MM.1S (cell line): ENCODE data around the gene OSBPL2.

Experiments
- DNase-seq: peaks from one replicate; pipeline ENCODE4 v3.0.0-alpha.2; 2015
- H2AFZ ChIP-seq: fragments of 300-600 bp; sonication (generic); 2 replicates; pipeline ENCODE4 v1.6.0; 2016; ENCODE audit warnings: antibody characterized with exemption, low read length
- H3F3A ChIP-seq: fragments of 300-600 bp; sonication (generic); 2 replicates; pipeline ENCODE4 v1.6.1; 2016; ENCODE audit warnings: mild to moderate bottlenecking, antibody characterized with exemption, low read length, moderate library complexity, mixed read lengths; ENCODE audit not compliant: insufficient read depth
- H3K27ac ChIP-seq: fragments of 300-600 bp; sonication (generic); 2 replicates; pipeline ENCODE4 v1.5.1; 2016; ENCODE audit warnings: mild to moderate bottlenecking, low read length
- H3K27me3 ChIP-seq: fragments of 300-600 bp; sonication (generic); replicated peaks from 2 replicates; pipeline ENCODE4 v1.6.0; 2016; ENCODE audit warnings: low read length; ENCODE audit not compliant: insufficient read depth
- H3K36me3 ChIP-seq: fragments of 300-600 bp; sonication (generic); replicated peaks from 2 replicates; pipeline ENCODE4 v1.6.1; 2016; ENCODE audit warnings: mild to moderate bottlenecking, low read length, mixed read lengths; ENCODE audit not compliant: insufficient read depth
- H3K4me1 ChIP-seq: fragments of 300-600 bp; sonication (generic); 2 replicates; pipeline ENCODE4 v1.6.1; 2016; ENCODE audit warnings: low read length, mixed read lengths
- H3K4me2 ChIP-seq: fragments of 300-600 bp; sonication (generic); 2 replicates; pipeline ENCODE4 v1.6.0; 2016; ENCODE audit warnings: low read depth, low read length
- H3K4me3 ChIP-seq: fragments of 300-600 bp; sonication (generic); 2 replicates; pipeline ENCODE4 v1.5.1; 2016; ENCODE audit warnings: low read length, mixed read lengths
- H3K79me2 ChIP-seq: fragments of 300-600 bp; sonication (generic); 2 replicates; pipeline ENCODE4 v1.6.1; 2016; ENCODE audit warnings: mixed run types, low read length, mixed read lengths
- H3K9ac ChIP-seq: fragments of 300-600 bp; sonication (generic); 2 replicates; pipeline ENCODE4 v1.6.1; 2016; ENCODE audit warnings: low read length, mixed read lengths
- H3K9me2 ChIP-seq: fragments of 300-600 bp; sonication (generic); replicated peaks from 2 replicates; pipeline ENCODE4 v1.6.1; 2016; ENCODE audit warnings: mild to moderate bottlenecking, low read length, mixed read lengths; ENCODE audit not compliant: insufficient read depth
- H3K9me3 ChIP-seq: fragments of 300-600 bp; sonication (generic); replicated peaks from 2 replicates; pipeline ENCODE4 v1.6.1; 2016; ENCODE audit warnings: mild to moderate bottlenecking, low read length, mixed read lengths; ENCODE audit not compliant: insufficient read depth
- H4K20me1 ChIP-seq: fragments of 300-600 bp; sonication (generic); 2 replicates; pipeline ENCODE4 v1.6.1; 2016; ENCODE audit warnings: mild to moderate bottlenecking, low read length, moderate library complexity, mixed read lengths; ENCODE audit not compliant: insufficient read depth
- EZH2 ChIP-seq: fragments of 300-600 bp; sonication (generic); optimal IDR thresholded peaks from 2 replicates; pipeline ENCODE3; 2017; ENCODE audit warnings: low read depth, mild to moderate bottlenecking, antibody characterized with exemption, low read length, mixed read lengths
- EZH2phosphoT487 ChIP-seq: fragments of 300-600 bp; sonication (generic); IDR thresholded peaks from 2 replicates; pipeline ENCODE4 v1.6.1; 2018; ENCODE audit warnings: antibody characterized with exemption, low read length
- TF ChIP-seq, protein P1 (sequence below): fragments of 300-600 bp; sonication (generic); IDR thresholded peaks from 2 replicates; pipeline ENCODE4 v1.5.1; 2016; ENCODE audit warnings: antibody characterized with exemption, low read length, mixed read lengths

OSBPL2 gene

GRCh38 chr20:62230276-62230675 lies 8.0 kb upstream of the OSBPL2 start:
- no peak for DNase-seq
- Histone ChIP-seq H2AFZ (no peak overlapping the region), H4K20me1 (no peaks in the 10 kb centered on the region), H3K4me2 (no peak overlapping the region), H3K27ac (no peak overlapping the region), H3K27me3 (peaks cover 64% of the 10 kb centered on the region), H3K9me3 (no peaks in the 10 kb centered on the region), H3K9me2 (no peaks in the 10 kb centered on the region), H3K79me2 (no peaks in the 10 kb centered on the region), H3K9ac (no peak overlapping the region), H3K4me3 (no peak overlapping the region), H3K4me1 (no peaks in the 10 kb centered on the region), H3K36me3 (no peaks in the 10 kb centered on the region), H3F3A (no peaks in the 10 kb centered on the region)
- TF ChIP-seq EZH2phosphoT487 = no peak
- TF ChIP-seq EZH2 = no peak
- TF ChIP-seq, protein P1, sequence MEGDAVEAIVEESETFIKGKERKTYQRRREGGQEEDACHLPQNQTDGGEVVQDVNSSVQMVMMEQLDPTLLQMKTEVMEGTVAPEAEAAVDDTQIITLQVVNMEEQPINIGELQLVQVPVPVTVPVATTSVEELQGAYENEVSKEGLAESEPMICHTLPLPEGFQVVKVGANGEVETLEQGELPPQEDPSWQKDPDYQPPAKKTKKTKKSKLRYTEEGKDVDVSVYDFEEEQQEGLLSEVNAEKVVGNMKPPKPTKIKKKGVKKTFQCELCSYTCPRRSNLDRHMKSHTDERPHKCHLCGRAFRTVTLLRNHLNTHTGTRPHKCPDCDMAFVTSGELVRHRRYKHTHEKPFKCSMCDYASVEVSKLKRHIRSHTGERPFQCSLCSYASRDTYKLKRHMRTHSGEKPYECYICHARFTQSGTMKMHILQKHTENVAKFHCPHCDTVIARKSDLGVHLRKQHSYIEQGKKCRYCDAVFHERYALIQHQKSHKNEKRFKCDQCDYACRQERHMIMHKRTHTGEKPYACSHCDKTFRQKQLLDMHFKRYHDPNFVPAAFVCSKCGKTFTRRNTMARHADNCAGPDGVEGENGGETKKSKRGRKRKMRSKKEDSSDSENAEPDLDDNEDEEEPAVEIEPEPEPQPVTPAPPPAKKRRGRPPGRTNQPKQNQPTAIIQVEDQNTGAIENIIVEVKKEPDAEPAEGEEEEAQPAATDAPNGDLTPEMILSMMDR = no peak

DNA sequence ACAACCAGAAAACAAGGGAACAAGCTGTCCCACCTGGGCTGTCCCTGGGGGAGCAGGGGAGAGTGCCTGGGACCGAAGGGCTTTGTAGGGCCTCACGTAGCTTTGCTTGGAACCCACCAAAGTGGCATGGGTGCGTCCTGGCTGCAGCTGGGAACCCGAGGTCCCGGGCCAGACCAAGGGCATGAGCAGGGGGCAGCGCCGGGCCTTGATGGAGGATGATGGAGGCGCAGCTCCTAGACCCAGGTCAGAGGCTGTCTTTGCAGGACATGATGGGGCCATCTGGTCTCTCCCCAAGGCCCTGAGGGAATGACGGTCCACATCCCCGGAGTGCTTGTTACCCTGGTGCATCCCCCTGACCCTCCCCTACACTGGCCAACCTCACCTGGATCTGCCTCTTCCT lies 7.6 kb upstream of the OSBPL2 start:
- Histone ChIP-seq H3K4me3 (no peak overlapping the region), H4K20me1 (no peaks in the 10 kb centered on the region), H3K79me2 (no peaks in the 10 kb centered on the region), H3K4me1 (no peaks in the 10 kb centered on the region), H3K27ac (no peak overlapping the region), H3K9me2 (no peaks in the 10 kb centered on the region), H3K27me3 (peaks cover 64% of the 10 kb centered on the region), H3K4me2 (no peak overlapping the region), H2AFZ (no peak overlapping the region), H3K9me3 (no peaks in the 10 kb centered on the region), H3F3A (no peaks in the 10 kb centered on the region), H3K36me3 (no peaks in the 10 kb centered on the region), H3K9ac (no peak overlapping the region)
- TF ChIP-seq EZH2phosphoT487 (no peak), EZH2 (no peak)
- TF ChIP-seq, protein P1 = no peak
- DNase-seq = no peak

GRCh38 chr20:62231292-62231691 lies 7.0 kb upstream of the OSBPL2 start:
- Histone ChIP-seq H3K4me1 (no peaks in the 10 kb centered on the region), H3K9me3 (no peaks in the 10 kb centered on the region), H3K27me3 (peaks cover 64% of the 10 kb centered on the region), H4K20me1 (no peaks in the 10 kb centered on the region), H3F3A (no peaks in the 10 kb centered on the region), H3K79me2 (no peaks in the 10 kb centered on the region), H3K4me2 (no peak overlapping the region), H2AFZ (no peak overlapping the region), H3K36me3 (no peaks in the 10 kb centered on the region), H3K9ac (no peak overlapping the region), H3K4me3 (no peak overlapping the region), H3K9me2 (no peaks in the 10 kb centered on the region), H3K27ac (no peak overlapping the region)
- TF ChIP-seq, protein P1 = no peak
- no peak for TF ChIP-seq EZH2phosphoT487
- no peak for TF ChIP-seq EZH2
- no peak for DNase-seq
